Stomach (tissue), 9 donors: ENCODE results near the gene MCF2L. TPM values are rescaled to one million over a fixed set of nuclear protein-coding genes. Genes with fewer than 3 reads are reported as not detected.
"Not testable (repeated sequence)": the region's sequence is repeated elsewhere in the genome, so short reads cannot be mapped to it uniquely, and the experiment has no call there.

Source experiments
- DNase-seq, 2 donors: peaks; one replicate each; pipeline versions ENCODE4 v3.0.0 to v3.0.0-alpha.2; 2013 to 2019
- H3K27ac ChIP-seq, 5 donors: fragments of 200-600 bp in 4 of 5; sonication (generic) in 4 of 5; one replicate each; pipeline ENCODE4 v1.5.1; 2013 to 2019; ENCODE audit warnings: mild to moderate bottlenecking in 1 of 5, moderate library complexity in 1 of 5
- H3K27me3 ChIP-seq, 3 donors: fragments of 200-600 bp; sonication (generic); one replicate each; pipeline ENCODE4 v1.5.1; 2017 to 2019; ENCODE audit warnings: mixed run types in 1 of 3
- H3K36me3 ChIP-seq, 4 donors: fragments of 200-600 bp; sonication (generic); 1 replicate in 3 of 4; 2 replicates in 1 of 4; pipeline ENCODE4 v1.5.1; 2016 to 2019
- H3K4me1 ChIP-seq, 4 donors: fragments of 200-600 bp; sonication (generic); one replicate each; pipeline ENCODE4 v1.5.1; 2016 to 2019
- H3K4me3 ChIP-seq, 4 donors: fragments of 200-600 bp; sonication (generic) in 3 of 4; one replicate each; pipeline ENCODE4 v1.5.1; 2016 to 2019; ENCODE audit warnings: mild to moderate bottlenecking in 1 of 4
- H3K9me3 ChIP-seq, 4 donors: fragments of 200-600 bp; sonication (generic); one replicate each; pipeline ENCODE4 v1.5.1; 2016 to 2019
- CTCF ChIP-seq, 7 experiments: fragments of 450-650 bp in 4 of 7; fragments of 200-600 bp in 3 of 7; sonication (generic) in 3 of 7; IDR thresholded peaks; one replicate each; pipeline ENCODE4 v1.5.1; 2016 to 2019; ENCODE audit warnings: antibody characterized with exemption in 7 of 7, control low read depth in 2 of 7, mild to moderate bottlenecking in 1 of 7
- EP300 ChIP-seq: sonication (generic); formaldehyde crosslinking; IDR thresholded peaks from one replicate; pipeline ENCODE4 v1.6.1; 2017; ENCODE audit warnings: antibody characterized with exemption
- POLR2A ChIP-seq, 4 donors: fragments of 450-650 bp; IDR thresholded peaks; one replicate each; pipeline ENCODE4 v1.6.1; 2016; ENCODE audit warnings: antibody characterized with exemption in 4 of 4, control low read depth in 2 of 4, mild to moderate bottlenecking in 1 of 4, moderate library complexity in 1 of 4
- POLR2AphosphoS5 ChIP-seq, 3 donors: sonication (generic); formaldehyde crosslinking; IDR thresholded peaks; one replicate each; pipeline ENCODE4 v1.6.1; 2016; ENCODE audit warnings: antibody characterized with exemption in 3 of 3
- WGBS, 5 donors: extraction: QIAGEN DNeasy Blood & Tissue Kit in 3 of 5; methylation state at CpG; one replicate each; pipeline versions ENCODE4 v1.1.5 to v1.1.7; 2013 to 2018; 5-methylcytosine and 5-hydroxymethylcytosine counted together
- intact Hi-C: fragments of 100-400 bp; cut with DNase I; formaldehyde crosslinking; loops from one replicate; pipeline ENCODE4 v1.15.1; 2023; ENCODE audit warnings: low total_unique reads
- polyA plus RNA-seq, 3 donors: library from polyadenylated mRNA; stranded (reverse); fragments of 200-250 nt; gene quantifications; one replicate each; pipeline ENCODE4 v1.2.3, GENCODE V29; 2013
- total RNA-seq, 5 donors: library from RNA; depleted of rRNA; stranded (reverse); fragments of >200 nt; gene quantifications; one replicate each; pipeline versions ENCODE4 v1.1.0 to v1.2.3, GENCODE V29; 2014 to 2016
- donor health status: healthy with polysubstance abuse.
- donor health status: Bipolar disorder and iron deficiency.
- donor health status: healthy.

Gene MCF2L
- total and polyA plus RNA-seq, 8 donors, result 10.8 to 363 (median 39.4) TPM

GRCh38 chr13:112934078-112934477 is 34.9 kb upstream of the MCF2L start:
- no peak overlapping the region for H3K4me3 ChIP-seq
- no peaks in the 10 kb centered on the region for H3K36me3 ChIP-seq
- DNase-seq, result no peak
- peaks cover 6 to 15% (median 8%) of the 10 kb centered on the region in 4 donors for H3K4me1 ChIP-seq
- no peak overlapping the region for H3K27ac ChIP-seq
- TF ChIP-seq POLR2AphosphoS5 (IDR thresholded peaks at IDR 0.05), result no peak
- no peak for TF ChIP-seq CTCF (IDR thresholded peaks at IDR 0.05)
- no peak for TF ChIP-seq POLR2A (IDR thresholded peaks at IDR 0.05)
- no peak for TF ChIP-seq EP300
- intact Hi-C loops, result no loop called here
- 65 to 82% (median 72%) methylated on average over 2 to 6 of the region's 6 CpGs for WGBS, 5 donors
- no peaks in the 10 kb centered on the region for H3K9me3 ChIP-seq
- peaks cover 0 to 50% (median 3%) of the 10 kb centered on the region in 3 donors for H3K27me3 ChIP-seq

GRCh38 chr13:112938680-112939079 is 30.3 kb upstream of the MCF2L start:
- no peak overlapping the region for H3K4me3 ChIP-seq
- no peaks in the 10 kb centered on the region for H3K9me3 ChIP-seq
- H3K27me3 ChIP-seq, result peaks cover 0 to 24% (median 6%) of the 10 kb centered on the region in 3 donors
- DNase-seq, result no peak
- no peak overlapping the region for H3K27ac ChIP-seq
- no peaks in the 10 kb centered on the region for H3K36me3 ChIP-seq
- 68 to 83% (median 75%) methylated on average over 7 of the region's 7 CpGs for WGBS, 5 donors
- peaks cover 0 to 14% (median 11%) of the 10 kb centered on the region in 4 donors for H3K4me1 ChIP-seq
- TF ChIP-seq POLR2AphosphoS5 (IDR thresholded peaks at IDR 0.05) (no peak), EP300 (no peak), CTCF (IDR thresholded peaks at IDR 0.05) (no peak), POLR2A (IDR thresholded peaks at IDR 0.05) (no peak)
- intact Hi-C loops, result no loop called here

GRCh38 chr13:112940236-112940635 is 28.8 kb upstream of the MCF2L start:
- intact Hi-C loops, result loop anchor here (5.0 to 10.0 kb wide), 2 partner anchors 92 to 455 kb away; no protein-coding TSS in a partner anchor
- Histone ChIP-seq H3K27ac (no peak overlapping the region), H3K27me3 (peaks cover 0 to 24% (median 9%) of the 10 kb centered on the region in 3 donors), H3K4me3 (no peak overlapping the region), H3K4me1 (peaks cover 0 to 20% (median 16%) of the 10 kb centered on the region in 4 donors), H3K36me3 (no peaks in the 10 kb centered on the region), H3K9me3 (no peaks in the 10 kb centered on the region)
- 24 to 44% (median 30%) methylated on average over 13 to 14 of the region's 14 CpGs for WGBS, 5 donors
- TF ChIP-seq CTCF (IDR thresholded peaks at IDR 0.05) (no peak), POLR2AphosphoS5 (IDR thresholded peaks at IDR 0.05) (no peak), EP300 (no peak), POLR2A (IDR thresholded peaks at IDR 0.05) (no peak)
- peak; percentile 24 to 53 for DNase-seq

- TF ChIP-seq EP300, result no peak
- no peak for TF ChIP-seq POLR2A (IDR thresholded peaks at IDR 0.05)
- no peak for TF ChIP-seq POLR2AphosphoS5 (IDR thresholded peaks at IDR 0.05)
- Histone ChIP-seq H3K27ac (no peak overlapping the region), H3K36me3 (no peaks in the 10 kb centered on the region), H3K4me3 (no peak overlapping the region), H3K9me3 (no peaks in the 10 kb centered on the region), H3K4me1 (peaks cover 0 to 20% (median 16%) of the 10 kb centered on the region in 4 donors), H3K27me3 (peaks cover 0 to 24% (median 9%) of the 10 kb centered on the region in 3 donors)
- intact Hi-C loops, result loop anchor here (5.0 to 10.0 kb wide), 2 partner anchors 91 to 453 kb away; no protein-coding TSS in a partner anchor
- 83 to 91% (median 89%) methylated on average over 7 of the region's 7 CpGs for WGBS, 5 donors
- DNase-seq, result peak in 1 of 2 donors; percentile 22
Measured at GRCh38 chr13:112941349-112941748, 27.7 kb upstream of the MCF2L start.

- not testable (repeated sequence) for H3K4me3 ChIP-seq, H3K36me3 ChIP-seq, H3K9me3 ChIP-seq, H3K27ac ChIP-seq
- Histone ChIP-seq H3K27me3 (peaks cover 0 to 24% (median 9%) of the 10 kb centered on the region in 3 donors), H3K4me1 (peaks cover 0 to 20% (median 16%) of the 10 kb centered on the region in 4 donors)
- intact Hi-C loops, result loop anchor here (5.0 to 10.0 kb wide), 2 partner anchors 91 to 453 kb away; no protein-coding TSS in a partner anchor
- peak in 1 of 2 donors; percentile 25 for DNase-seq
- 55 to 91% (median 73%) methylated on average over 11 of the region's 11 CpGs for WGBS, 5 donors
Measured at GRCh38 chr13:112941765-112942164, 27.2 kb upstream of the MCF2L start.
